Measurements from ENCODE around the gene SLC8B1.

- TF ChIP-seq CTCF (IDR thresholded peaks at IDR 0.05; ENCODE audit: low read depth, low read length) = no peak
- no peak for TF ChIP-seq EZH2phosphoT487 (IDR thresholded peaks at IDR 0.05; ENCODE audit: low read depth)
These were observed 37.5 kb upstream of the SLC8B1 start for GRCh38 chr12:113372371-113372770.
